ENCODE measurements around the gene A4GALT.

The A4GALT gene

GRCh38 chr22:42720263-42721044 is at the start of gene A4GALT:
TSS of gene A4GALT (minus strand) at chr22:42720870. CDS start at chr22:42693951, 26,919 bp downstream.
- Histone ChIP-seq H3K36me3 (ENCODE audit: control insufficient read depth in 2 of 2, insufficient read depth in 2 of 2, low read length in 2 of 2) (no peaks in the 10 kb centered on the region), H3K27me3 (ENCODE audit: control insufficient read depth in 1 of 2, insufficient read depth in 2 of 2, low read length in 2 of 2) (peaks cover 0 to 2% of the 10 kb centered on the region in 2 donors), H3K9ac (ENCODE audit: low read length in 2 of 2) (peak within 1 kb of the TSS; percentile 80 to 85), H3K9me3 (ENCODE audit: control insufficient read depth in 2 of 2, low read length in 2 of 2) (no peaks in the 10 kb centered on the region), H3K4me3 (ENCODE audit: low read length in 2 of 2) (peak within 1 kb of the TSS; percentile 89 to 90), H3K4me1 (ENCODE audit: control insufficient read depth, insufficient read depth, low read length) (peaks cover 38% of the 10 kb centered on the region), H3K27ac (ENCODE audit: low read length) (peak within 1 kb of the TSS; percentile 80)

GRCh38 chr22:42770448-42770726 is 49.7 kb upstream of the A4GALT start:
- no peaks in the 10 kb centered on the region for H3K9me3 ChIP-seq (ENCODE audit: control insufficient read depth in 2 of 2, low read length in 2 of 2)
- no peak overlapping the region for H3K27ac ChIP-seq (ENCODE audit: low read length)
- no peak overlapping the region for H3K9ac ChIP-seq (ENCODE audit: low read length in 2 of 2)
- peaks cover 8% of the 10 kb centered on the region for H3K4me1 ChIP-seq (ENCODE audit: control insufficient read depth, insufficient read depth, low read length)
- no peaks in the 10 kb centered on the region for H3K36me3 ChIP-seq (ENCODE audit: control insufficient read depth in 2 of 2, insufficient read depth in 2 of 2, low read length in 2 of 2)
- no peaks in the 10 kb centered on the region for H3K27me3 ChIP-seq (ENCODE audit: control insufficient read depth in 1 of 2, insufficient read depth in 2 of 2, low read length in 2 of 2)
- peak overlapping the region; percentile 21 to 72 for H3K4me3 ChIP-seq (ENCODE audit: low read length in 2 of 2)

- no peak overlapping the region for H3K27ac ChIP-seq (ENCODE audit: low read length)
- peak overlapping the region; percentile 21 to 72 for H3K4me3 ChIP-seq (ENCODE audit: low read length in 2 of 2)
- H3K9me3 ChIP-seq (ENCODE audit: control insufficient read depth in 2 of 2, low read length in 2 of 2), result no peaks in the 10 kb centered on the region
- H3K4me1 ChIP-seq (ENCODE audit: control insufficient read depth, insufficient read depth, low read length), result peaks cover 8% of the 10 kb centered on the region
- H3K9ac ChIP-seq (ENCODE audit: low read length in 2 of 2), result no peak overlapping the region
- no peaks in the 10 kb centered on the region for H3K27me3 ChIP-seq (ENCODE audit: control insufficient read depth in 1 of 2, insufficient read depth in 2 of 2, low read length in 2 of 2)
- no peaks in the 10 kb centered on the region for H3K36me3 ChIP-seq (ENCODE audit: control insufficient read depth in 2 of 2, insufficient read depth in 2 of 2, low read length in 2 of 2)
These were observed 49.1 kb upstream of the A4GALT start for GRCh38 chr22:42769574-42770447.

GRCh38 chr22:42769238-42769573 is 48.5 kb upstream of the A4GALT start:
- Histone ChIP-seq H3K36me3 (ENCODE audit: control insufficient read depth in 2 of 2, insufficient read depth in 2 of 2, low read length in 2 of 2) (no peaks in the 10 kb centered on the region), H3K9me3 (ENCODE audit: control insufficient read depth in 2 of 2, low read length in 2 of 2) (no peaks in the 10 kb centered on the region), H3K27me3 (ENCODE audit: control insufficient read depth in 1 of 2, insufficient read depth in 2 of 2, low read length in 2 of 2) (no peaks in the 10 kb centered on the region), H3K27ac (ENCODE audit: low read length) (no peak overlapping the region), H3K4me3 (ENCODE audit: low read length in 2 of 2) (no peak overlapping the region), H3K4me1 (ENCODE audit: control insufficient read depth, insufficient read depth, low read length) (peaks cover 8% of the 10 kb centered on the region), H3K9ac (ENCODE audit: low read length in 2 of 2) (no peak overlapping the region)

GRCh38 chr22:42768385-42769035 is 47.8 kb upstream of the A4GALT start:
- Histone ChIP-seq H3K9ac (ENCODE audit: low read length in 2 of 2) (no peak overlapping the region), H3K4me3 (ENCODE audit: low read length in 2 of 2) (no peak overlapping the region), H3K27me3 (ENCODE audit: control insufficient read depth in 1 of 2, insufficient read depth in 2 of 2, low read length in 2 of 2) (no peaks in the 10 kb centered on the region), H3K4me1 (ENCODE audit: control insufficient read depth, insufficient read depth, low read length) (peaks cover 8% of the 10 kb centered on the region), H3K9me3 (ENCODE audit: control insufficient read depth in 2 of 2, low read length in 2 of 2) (no peaks in the 10 kb centered on the region), H3K36me3 (ENCODE audit: control insufficient read depth in 2 of 2, insufficient read depth in 2 of 2, low read length in 2 of 2) (no peaks in the 10 kb centered on the region), H3K27ac (ENCODE audit: low read length) (no peak overlapping the region)

- Histone ChIP-seq H3K4me1 (ENCODE audit: control insufficient read depth, insufficient read depth, low read length) (peaks cover 8% of the 10 kb centered on the region), H3K9me3 (ENCODE audit: control insufficient read depth in 2 of 2, low read length in 2 of 2) (no peaks in the 10 kb centered on the region), H3K9ac (ENCODE audit: low read length in 2 of 2) (no peak overlapping the region), H3K27me3 (ENCODE audit: control insufficient read depth in 1 of 2, insufficient read depth in 2 of 2, low read length in 2 of 2) (no peaks in the 10 kb centered on the region), H3K27ac (ENCODE audit: low read length) (no peak overlapping the region), H3K36me3 (ENCODE audit: control insufficient read depth in 2 of 2, insufficient read depth in 2 of 2, low read length in 2 of 2) (no peaks in the 10 kb centered on the region), H3K4me3 (ENCODE audit: low read length in 2 of 2) (no peak overlapping the region)
These were observed 46.2 kb upstream of the A4GALT start for GRCh38 chr22:42766860-42767259.

- peaks cover 5% of the 10 kb centered on the region for H3K4me1 ChIP-seq (ENCODE audit: control insufficient read depth, insufficient read depth, low read length)
- H3K27me3 ChIP-seq (ENCODE audit: control insufficient read depth in 1 of 2, insufficient read depth in 2 of 2, low read length in 2 of 2), result no peaks in the 10 kb centered on the region
- H3K4me3 ChIP-seq (ENCODE audit: low read length in 2 of 2), result no peak overlapping the region
- H3K9me3 ChIP-seq (ENCODE audit: control insufficient read depth in 2 of 2, low read length in 2 of 2), result no peaks in the 10 kb centered on the region
- no peaks in the 10 kb centered on the region for H3K36me3 ChIP-seq (ENCODE audit: control insufficient read depth in 2 of 2, insufficient read depth in 2 of 2, low read length in 2 of 2)
- no peak overlapping the region for H3K9ac ChIP-seq (ENCODE audit: low read length in 2 of 2)
- no peak overlapping the region for H3K27ac ChIP-seq (ENCODE audit: low read length)
These were observed 44.3 kb upstream of the A4GALT start for GRCh38 chr22:42764895-42765363.

GRCh38 chr22:42763965-42764480 is 43.4 kb upstream of the A4GALT start:
- Histone ChIP-seq H3K27me3 (ENCODE audit: control insufficient read depth in 1 of 2, insufficient read depth in 2 of 2, low read length in 2 of 2) (no peaks in the 10 kb centered on the region), H3K9me3 (ENCODE audit: control insufficient read depth in 2 of 2, low read length in 2 of 2) (no peaks in the 10 kb centered on the region), H3K4me1 (ENCODE audit: control insufficient read depth, insufficient read depth, low read length) (no peaks in the 10 kb centered on the region)

GRCh38 chr22:42760806-42761565 is 40.3 kb upstream of the A4GALT start:
- Histone ChIP-seq H3K4me1 (ENCODE audit: control insufficient read depth, insufficient read depth, low read length) (no peaks in the 10 kb centered on the region), H3K27ac (ENCODE audit: low read length) (no peak overlapping the region), H3K4me3 (ENCODE audit: low read length in 2 of 2) (no peak overlapping the region), H3K36me3 (ENCODE audit: control insufficient read depth in 2 of 2, insufficient read depth in 2 of 2, low read length in 2 of 2) (no peaks in the 10 kb centered on the region), H3K9ac (ENCODE audit: low read length in 2 of 2) (no peak overlapping the region), H3K27me3 (ENCODE audit: control insufficient read depth in 1 of 2, insufficient read depth in 2 of 2, low read length in 2 of 2) (no peaks in the 10 kb centered on the region), H3K9me3 (ENCODE audit: control insufficient read depth in 2 of 2, low read length in 2 of 2) (no peaks in the 10 kb centered on the region)

More at GRCh38 chr22:42763965-42764480, 43.4 kb upstream of the A4GALT start:
- Histone ChIP-seq H3K9ac (ENCODE audit: low read length in 2 of 2) (no peak overlapping the region), H3K27ac (ENCODE audit: low read length) (no peak overlapping the region), H3K4me3 (ENCODE audit: low read length in 2 of 2) (no peak overlapping the region), H3K36me3 (ENCODE audit: control insufficient read depth in 2 of 2, insufficient read depth in 2 of 2, low read length in 2 of 2) (no peaks in the 10 kb centered on the region)

Data from stomach smooth muscle (tissue), 2 donors.